Measurements from ENCODE around the gene PREP. TPM values are rescaled to one million over a fixed set of nuclear protein-coding genes. Genes with fewer than 3 reads are reported as not detected.

PREP gene
- total RNA-seq, 1 donor from 2014 or later: 55.2 TPM

GRCh38 chr6:105304366-105304765, 98.5 kb downstream of the PREP start:
- no peaks in the 10 kb centered on the region for H3K9me3 Mint-ChIP-seq
- DNase-seq: no peak
- peaks cover 16% of the 10 kb centered on the region for H3K36me3 Mint-ChIP-seq (ENCODE audit: low read depth)
- H3K27me3 Mint-ChIP-seq: no peaks in the 10 kb centered on the region
- no peak overlapping the region for H3K27ac Mint-ChIP-seq
- H3K4me3 Mint-ChIP-seq: no peak overlapping the region
- H3K4me1 Mint-ChIP-seq: no peaks in the 10 kb centered on the region
- intact Hi-C loops (cut with micrococcal nuclease): no loop called here

GRCh38 chr6:105302617-105303128, 100.2 kb downstream of the PREP start:
- peaks cover 13% of the 10 kb centered on the region for H3K36me3 Mint-ChIP-seq (ENCODE audit: low read depth)
- H3K27me3 Mint-ChIP-seq: no peaks in the 10 kb centered on the region
- intact Hi-C loops (cut with micrococcal nuclease): no loop called here
- no peak overlapping the region for H3K27ac Mint-ChIP-seq
- DNase-seq: no peak
- H3K4me1 Mint-ChIP-seq: no peaks in the 10 kb centered on the region
- no peak overlapping the region for H3K4me3 Mint-ChIP-seq
- H3K9me3 Mint-ChIP-seq: no peaks in the 10 kb centered on the region

GRCh38 chr6:105301756-105302616, 100.9 kb downstream of the PREP start:
- H3K27ac Mint-ChIP-seq: no peak overlapping the region
- no peaks in the 10 kb centered on the region for H3K9me3 Mint-ChIP-seq
- H3K36me3 Mint-ChIP-seq (ENCODE audit: low read depth): peaks cover 10% of the 10 kb centered on the region
- DNase-seq: no peak
- no peaks in the 10 kb centered on the region for H3K4me1 Mint-ChIP-seq
- intact Hi-C loops (cut with micrococcal nuclease): no loop called here
- H3K27me3 Mint-ChIP-seq: no peaks in the 10 kb centered on the region
- H3K4me3 Mint-ChIP-seq: no peak overlapping the region

DNA sequence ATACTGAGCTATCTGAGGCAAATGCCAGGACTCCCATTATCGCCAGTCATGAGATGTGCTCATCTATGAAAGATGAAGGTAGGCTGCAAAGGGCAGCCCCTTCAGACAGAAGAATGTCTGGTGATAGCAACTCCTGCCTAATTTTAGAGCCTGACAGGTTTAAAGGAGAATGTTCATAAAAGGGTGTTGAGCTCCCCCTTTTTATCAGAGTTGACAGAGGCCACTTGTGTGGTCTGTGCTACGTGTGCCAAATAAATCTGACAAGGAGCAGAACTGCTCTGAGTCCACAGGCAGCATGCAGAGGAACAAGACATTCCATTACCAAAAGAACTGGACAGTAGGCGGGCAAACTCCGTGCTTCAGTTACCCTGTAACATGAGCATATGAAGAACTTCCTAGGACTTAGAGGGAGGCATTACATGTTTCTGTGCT, 101.8 kb downstream of the PREP start:
- no peaks in the 10 kb centered on the region for H3K9me3 Mint-ChIP-seq
- no peak overlapping the region for H3K4me3 Mint-ChIP-seq
- no peak for DNase-seq
- no peaks in the 10 kb centered on the region for H3K4me1 Mint-ChIP-seq
- no peaks in the 10 kb centered on the region for H3K27me3 Mint-ChIP-seq
- H3K36me3 Mint-ChIP-seq (ENCODE audit: low read depth): peaks cover 10% of the 10 kb centered on the region
- no peak overlapping the region for H3K27ac Mint-ChIP-seq
- intact Hi-C loops (cut with micrococcal nuclease): no loop called here

GRCh38 chr6:105300090-105300489, 102.8 kb downstream of the PREP start:
- Mint-ChIP-seq H3K36me3 (ENCODE audit: low read depth) (peaks cover 10% of the 10 kb centered on the region), H3K9me3 (no peaks in the 10 kb centered on the region), H3K4me1 (no peaks in the 10 kb centered on the region), H3K27me3 (no peaks in the 10 kb centered on the region), H3K27ac (no peak overlapping the region), H3K4me3 (no peak overlapping the region)
- no peak for DNase-seq
- intact Hi-C loops (cut with micrococcal nuclease): no loop called here

- Mint-ChIP-seq H3K27ac (no peak overlapping the region), H3K4me3 (no peak overlapping the region), H3K36me3 (ENCODE audit: low read depth) (peaks cover 10% of the 10 kb centered on the region), H3K9me3 (peaks cover 5% of the 10 kb centered on the region), H3K4me1 (peaks cover 6% of the 10 kb centered on the region), H3K27me3 (no peaks in the 10 kb centered on the region)
- no peak for DNase-seq
- intact Hi-C loops (cut with micrococcal nuclease): no loop called here
Observed at GRCh38 chr6:105294129-105294528, 108.8 kb downstream of the PREP start.

GRCh38 chr6:105292689-105293339, 110.1 kb downstream of the PREP start:
- no peak overlapping the region for H3K27ac Mint-ChIP-seq
- intact Hi-C loops (cut with micrococcal nuclease): no loop called here
- H3K9me3 Mint-ChIP-seq: peaks cover 5% of the 10 kb centered on the region
- H3K36me3 Mint-ChIP-seq (ENCODE audit: low read depth): peaks cover 20% of the 10 kb centered on the region
- peak; percentile 59 for DNase-seq
- no peaks in the 10 kb centered on the region for H3K27me3 Mint-ChIP-seq
- peaks cover 6% of the 10 kb centered on the region for H3K4me1 Mint-ChIP-seq
- H3K4me3 Mint-ChIP-seq: no peak overlapping the region

DNA sequence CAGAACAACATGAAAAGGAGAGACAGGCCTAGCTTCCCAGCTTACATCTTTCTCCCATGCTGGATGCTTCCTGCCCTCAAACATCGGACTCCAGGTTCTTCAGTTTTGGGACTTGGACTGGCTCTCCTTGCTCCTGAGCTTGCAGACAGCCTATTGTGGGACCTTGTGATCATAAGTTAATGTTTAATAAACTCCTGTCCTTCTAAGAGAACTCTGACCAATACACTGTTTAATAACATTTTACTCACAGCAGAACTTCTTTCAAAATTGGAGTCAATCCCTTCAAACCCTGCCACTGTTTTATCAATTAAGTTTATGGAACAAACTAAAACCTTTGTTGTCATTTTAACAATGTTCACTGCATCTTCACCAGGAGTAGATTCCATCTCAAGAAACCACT, 111.4 kb downstream of the PREP start:
- H3K4me3 Mint-ChIP-seq: no peak overlapping the region
- intact Hi-C loops (cut with micrococcal nuclease): no loop called here
- peaks cover 6% of the 10 kb centered on the region for H3K4me1 Mint-ChIP-seq
- H3K27ac Mint-ChIP-seq: no peak overlapping the region
- DNase-seq: no peak
- H3K27me3 Mint-ChIP-seq: no peaks in the 10 kb centered on the region
- H3K36me3 Mint-ChIP-seq (ENCODE audit: low read depth): peaks cover 27% of the 10 kb centered on the region
- H3K9me3 Mint-ChIP-seq: peaks cover 5% of the 10 kb centered on the region

GRCh38 chr6:105282631-105283585, 120.0 kb downstream of the PREP start:
- Mint-ChIP-seq H3K4me1 (no peaks in the 10 kb centered on the region), H3K27ac (no peak overlapping the region), H3K27me3 (no peaks in the 10 kb centered on the region), H3K9me3 (peaks cover 4% of the 10 kb centered on the region), H3K36me3 (ENCODE audit: low read depth) (peaks cover 56% of the 10 kb centered on the region), H3K4me3 (no peak overlapping the region)
- no peak for DNase-seq
- intact Hi-C loops (cut with micrococcal nuclease): no loop called here

- no peak overlapping the region for H3K27ac Mint-ChIP-seq
- no peak overlapping the region for H3K4me3 Mint-ChIP-seq
- H3K4me1 Mint-ChIP-seq: no peaks in the 10 kb centered on the region
- no peak for DNase-seq
- H3K36me3 Mint-ChIP-seq (ENCODE audit: low read depth): peaks cover 53% of the 10 kb centered on the region
- peaks cover 4% of the 10 kb centered on the region for H3K9me3 Mint-ChIP-seq
- intact Hi-C loops (cut with micrococcal nuclease): no loop called here
- no peaks in the 10 kb centered on the region for H3K27me3 Mint-ChIP-seq
Observed at GRCh38 chr6:105280033-105280432, 122.8 kb downstream of the PREP start.

DNA sequence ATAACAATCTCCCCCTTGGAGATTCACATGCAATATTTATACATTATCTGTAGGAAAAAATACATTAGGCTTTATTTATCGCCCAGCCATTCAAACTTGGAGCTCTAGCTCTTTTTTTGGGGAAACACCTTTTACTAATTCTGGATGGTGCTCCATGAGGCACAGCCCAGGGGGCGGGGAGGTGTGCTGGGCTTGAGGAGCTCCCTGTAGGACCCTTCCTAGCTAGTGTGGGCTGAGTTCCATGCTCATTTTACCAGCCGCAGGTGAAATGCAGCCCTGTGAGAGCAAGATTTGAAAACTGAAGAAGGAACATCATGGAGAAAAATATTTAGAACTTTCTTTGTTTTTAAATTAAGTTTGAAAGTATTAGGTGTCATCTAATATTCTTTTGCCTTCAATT, 123.4 kb downstream of the PREP start:
- intact Hi-C loops (cut with micrococcal nuclease): no loop called here
- DNase-seq: no peak
- Mint-ChIP-seq H3K4me1 (no peaks in the 10 kb centered on the region), H3K27me3 (no peaks in the 10 kb centered on the region), H3K9me3 (peaks cover 4% of the 10 kb centered on the region), H3K4me3 (no peak overlapping the region), H3K36me3 (ENCODE audit: low read depth) (peaks cover 48% of the 10 kb centered on the region), H3K27ac (no peak overlapping the region)

- Mint-ChIP-seq H3K36me3 (ENCODE audit: low read depth) (peaks cover 46% of the 10 kb centered on the region), H3K4me3 (no peak overlapping the region), H3K27ac (no peak overlapping the region), H3K9me3 (peaks cover 4% of the 10 kb centered on the region), H3K4me1 (no peaks in the 10 kb centered on the region), H3K27me3 (no peaks in the 10 kb centered on the region)
- DNase-seq: no peak
- intact Hi-C loops (cut with micrococcal nuclease): no loop called here
Observed at GRCh38 chr6:105278813-105279212, 124.1 kb downstream of the PREP start.

DNA sequence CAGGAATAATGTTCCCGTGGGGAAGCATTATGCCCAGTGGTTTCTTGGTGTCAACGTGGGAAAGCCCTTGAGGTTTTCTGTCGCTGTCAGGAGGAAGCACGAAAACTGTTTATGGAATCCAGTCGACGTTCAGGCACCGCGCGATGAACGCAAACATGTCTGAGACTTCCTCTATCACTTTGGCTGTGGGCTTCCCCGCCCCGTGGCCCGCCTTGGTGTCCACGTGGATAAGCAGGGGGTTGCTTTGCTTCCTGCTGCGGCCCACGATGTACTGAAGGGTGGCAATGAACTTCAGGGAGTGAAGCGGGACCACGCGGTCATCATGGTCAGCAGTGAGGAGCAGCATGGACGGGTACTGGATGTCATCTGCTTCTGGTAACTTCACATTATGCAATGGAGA, 124.8 kb downstream of the PREP start:
- H3K27me3 Mint-ChIP-seq: no peaks in the 10 kb centered on the region
- H3K36me3 Mint-ChIP-seq (ENCODE audit: low read depth): peaks cover 41% of the 10 kb centered on the region
- H3K4me3 Mint-ChIP-seq: no peak overlapping the region
- H3K9me3 Mint-ChIP-seq: peaks cover 4% of the 10 kb centered on the region
- no peak overlapping the region for H3K27ac Mint-ChIP-seq
- H3K4me1 Mint-ChIP-seq: no peaks in the 10 kb centered on the region
- no peak for DNase-seq
- intact Hi-C loops (cut with micrococcal nuclease): no loop called here

All from activated CD4-positive, alpha-beta T cell treated with anti-CD3 and anti-CD28 coated beads, Interleukin-2, amount 10 ng/mL, durations not matched to agents 24 days and 14 days (primary cell).